Renal cortex interstitium (tissue), 11 donors: ENCODE results near the gene KCNJ5. TPM values are rescaled to one million over a fixed set of nuclear protein-coding genes. Genes with fewer than 3 reads are reported as not detected.

ENCODE experiments used
- DNase-seq, 11 donors: peaks; one replicate each; pipeline ENCODE4 v3.0.0-alpha.2; 2013; ENCODE audit warnings: low read depth in 9 of 11, low spot score in 4 of 11; ENCODE audit errors: extremely low read depth in 1 of 11
- polyA plus RNA-seq, 3 donors: library from polyadenylated mRNA; unstranded; fragments of 120-200 nt; gene quantifications; one replicate each; pipeline ENCODE4 v1.2.1, GENCODE V29; 2013; ENCODE audit not compliant: insufficient read length in 3 of 3

KCNJ5 gene
- polyA plus RNA-seq, 3 donors: 3.7 to 5.4 (median 4.2) TPM

- no peak for DNase-seq
Measured at GRCh38 chr11:128889657-128890213, 1.4 kb upstream of the KCNJ5 start.

- DNase-seq: no peak
Measured at GRCh38 chr11:128890216-128890542, 977 bp upstream of the KCNJ5 start.

GRCh38 chr11:128891913-128892398, 800 bp downstream of the KCNJ5 start:
- no peak for DNase-seq

- no peak for DNase-seq
Measured at GRCh38 chr11:128892866-128893565, 1.9 kb downstream of the KCNJ5 start.

- no peak for DNase-seq
Measured at GRCh38 chr11:128893578-128894285, 2.6 kb downstream of the KCNJ5 start.

- no peak for DNase-seq
Measured at GRCh38 chr11:128894286-128894681, 3.1 kb downstream of the KCNJ5 start.

- DNase-seq: no peak
Measured at GRCh38 chr11:128894685-128895084, 3.5 kb downstream of the KCNJ5 start.

GRCh38 chr11:128895526-128895925, 4.4 kb downstream of the KCNJ5 start:
- DNase-seq: no peak

- DNase-seq: no peak
Measured at GRCh38 chr11:128896356-128896755, 5.2 kb downstream of the KCNJ5 start.

GRCh38 chr11:128897826-128898225, 6.7 kb downstream of the KCNJ5 start:
- DNase-seq: no peak

- DNase-seq: no peak
Measured at GRCh38 chr11:128898580-128899344, 7.6 kb downstream of the KCNJ5 start.

- DNase-seq: no peak
Measured at GRCh38 chr11:128900468-128900867, 9.3 kb downstream of the KCNJ5 start.

GRCh38 chr11:128901653-128902514, 10.7 kb downstream of the KCNJ5 start:
- no peak for DNase-seq

GRCh38 chr11:128902515-128903066, 11.4 kb downstream of the KCNJ5 start:
- DNase-seq: no peak

- DNase-seq: no peak
Measured at GRCh38 chr11:128903248-128904061, 12.3 kb downstream of the KCNJ5 start.

- DNase-seq: no peak
Measured at GRCh38 chr11:128904303-128904655, 13.1 kb downstream of the KCNJ5 start.

- DNase-seq: no peak
Measured at GRCh38 chr11:128904656-128905344, 13.6 kb downstream of the KCNJ5 start.
